ENCODE results near the gene CISH.

DNA sequence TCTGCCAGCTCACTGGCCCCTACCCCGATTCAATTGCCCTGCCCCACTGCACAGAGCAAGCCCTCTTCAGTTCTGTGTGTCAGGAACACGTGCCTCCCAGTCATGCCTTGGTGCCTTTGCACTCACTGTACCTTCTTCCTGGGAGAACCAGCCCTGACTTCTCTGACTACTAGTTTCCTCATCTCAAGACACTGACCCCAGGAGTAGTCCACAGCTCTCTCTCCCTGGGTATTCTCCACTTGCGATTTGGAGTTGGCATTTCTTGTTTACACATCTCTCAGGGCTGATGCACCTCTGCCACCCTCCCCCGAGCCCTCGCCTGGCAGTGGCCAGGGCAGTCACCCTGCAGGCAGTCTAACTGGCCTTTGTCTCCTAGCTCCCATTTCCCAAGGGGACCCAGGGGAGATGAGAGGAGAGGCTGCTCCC is 5.7 kb downstream of the CISH start:
- TF ChIP-seq, protein P1, sequence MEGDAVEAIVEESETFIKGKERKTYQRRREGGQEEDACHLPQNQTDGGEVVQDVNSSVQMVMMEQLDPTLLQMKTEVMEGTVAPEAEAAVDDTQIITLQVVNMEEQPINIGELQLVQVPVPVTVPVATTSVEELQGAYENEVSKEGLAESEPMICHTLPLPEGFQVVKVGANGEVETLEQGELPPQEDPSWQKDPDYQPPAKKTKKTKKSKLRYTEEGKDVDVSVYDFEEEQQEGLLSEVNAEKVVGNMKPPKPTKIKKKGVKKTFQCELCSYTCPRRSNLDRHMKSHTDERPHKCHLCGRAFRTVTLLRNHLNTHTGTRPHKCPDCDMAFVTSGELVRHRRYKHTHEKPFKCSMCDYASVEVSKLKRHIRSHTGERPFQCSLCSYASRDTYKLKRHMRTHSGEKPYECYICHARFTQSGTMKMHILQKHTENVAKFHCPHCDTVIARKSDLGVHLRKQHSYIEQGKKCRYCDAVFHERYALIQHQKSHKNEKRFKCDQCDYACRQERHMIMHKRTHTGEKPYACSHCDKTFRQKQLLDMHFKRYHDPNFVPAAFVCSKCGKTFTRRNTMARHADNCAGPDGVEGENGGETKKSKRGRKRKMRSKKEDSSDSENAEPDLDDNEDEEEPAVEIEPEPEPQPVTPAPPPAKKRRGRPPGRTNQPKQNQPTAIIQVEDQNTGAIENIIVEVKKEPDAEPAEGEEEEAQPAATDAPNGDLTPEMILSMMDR (IDR thresholded peaks at IDR 0.05; ENCODE audit: low read depth, low read length): no peak
- no peak for TF ChIP-seq POLR2A (IDR thresholded peaks at IDR 0.05; ENCODE audit: extremely low read depth, insufficient read length)

All from NB4 (cell line).